ENCODE results near the gene PTGFR. TPM values are rescaled to one million over a fixed set of nuclear protein-coding genes. Genes with fewer than 3 reads are reported as not detected.

Gene PTGFR
- total RNA-seq, 1 donor from 2014 or later, result 4.6 TPM

Other genes with a start within 250 kb of the PTGFR start
- 9.0 TPM for gene IFI44L, start 129.5 kb downstream of the PTGFR start, total RNA-seq
- 19.7 TPM for gene IFI44, start 158.9 kb downstream of the PTGFR start, total RNA-seq

Data from ureter (tissue), 1 donor.